NB4 (cell line): ENCODE data around the gene GABBR2.

Experiments
- CTCF ChIP-seq: IDR thresholded peaks from one replicate; pipeline ENCODE4 v1.5.1; 2012; ENCODE audit warnings: low read depth, low read length
- POLR2A ChIP-seq: IDR thresholded peaks from 2 replicates; pipeline ENCODE4 v1.6.1; 2011; ENCODE audit warnings: mild to moderate bottlenecking; ENCODE audit not compliant: insufficient read length; ENCODE audit errors: extremely low read depth

- TF ChIP-seq CTCF (no peak), POLR2A (no peak)
These were observed 466.3 kb downstream of the GABBR2 start for GRCh38 chr9:98242426-98242825.
